NOMO-1 (cell line): ENCODE measurements around the gene EPHA10.

Source experiments
- DNase-seq, 2 experiments: peaks; one replicate each; lab custom pipeline; 2025; ENCODE audit not compliant: unreplicated experiment in 2 of 2; lab: John Stamatoyannopoulos, UW

Gene EPHA10

DNA sequence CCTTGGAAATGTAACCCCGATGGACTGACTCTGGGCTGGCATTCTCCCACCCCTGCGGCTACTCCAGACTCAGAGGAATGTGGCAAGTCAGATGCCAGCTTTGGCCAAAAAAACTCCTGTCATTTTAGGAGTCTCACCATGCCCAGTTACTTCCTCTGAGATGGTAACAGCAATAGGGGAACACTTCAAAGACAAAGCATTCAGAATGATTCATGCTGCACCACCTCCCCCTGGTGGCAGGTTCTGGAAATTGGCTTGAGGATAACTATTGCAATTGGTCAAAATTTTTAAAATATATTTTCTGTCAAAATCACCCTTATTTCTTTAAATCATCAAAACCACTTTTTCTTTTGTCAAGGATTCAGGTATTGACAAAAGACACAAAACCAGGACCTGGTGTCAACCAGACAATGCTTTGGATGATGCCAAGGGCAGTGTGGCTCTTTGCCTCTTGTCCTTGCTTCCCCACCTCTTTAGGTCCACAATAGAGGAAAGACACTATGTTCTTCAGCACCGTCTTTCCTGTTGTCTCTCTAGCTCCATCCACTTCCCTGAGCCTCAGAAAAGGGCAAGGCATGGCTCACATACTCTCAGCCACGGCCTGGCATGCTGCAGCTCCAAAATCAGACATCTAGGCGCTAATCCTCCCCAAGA lies 82.5 kb downstream of the EPHA10 start:
- DNase-seq, result peak; percentile 9 to 77

- no peak for DNase-seq
Observed at GRCh38 chr1:37680933-37681332, 84.0 kb downstream of the EPHA10 start.

DNA sequence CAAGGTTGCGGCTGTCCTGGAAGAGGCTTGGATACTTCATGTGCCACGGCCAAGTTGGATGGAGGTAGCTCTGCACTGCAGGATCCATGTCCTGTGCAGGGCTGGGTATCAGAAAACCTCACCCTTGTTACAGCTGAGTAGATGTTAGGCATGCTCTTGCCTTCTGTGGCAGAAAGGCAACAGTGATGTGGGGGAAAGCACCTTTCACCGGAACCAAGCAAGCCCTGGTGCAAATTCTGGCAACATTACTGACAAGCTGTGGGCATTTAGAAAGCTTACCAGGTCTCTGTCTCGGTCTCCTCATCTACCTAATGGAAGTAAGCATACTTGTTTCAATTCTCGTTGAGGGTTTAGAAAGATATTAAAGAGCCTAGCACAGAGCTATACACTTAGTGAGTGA lies 87.1 kb downstream of the EPHA10 start:
- no peak for DNase-seq

DNA sequence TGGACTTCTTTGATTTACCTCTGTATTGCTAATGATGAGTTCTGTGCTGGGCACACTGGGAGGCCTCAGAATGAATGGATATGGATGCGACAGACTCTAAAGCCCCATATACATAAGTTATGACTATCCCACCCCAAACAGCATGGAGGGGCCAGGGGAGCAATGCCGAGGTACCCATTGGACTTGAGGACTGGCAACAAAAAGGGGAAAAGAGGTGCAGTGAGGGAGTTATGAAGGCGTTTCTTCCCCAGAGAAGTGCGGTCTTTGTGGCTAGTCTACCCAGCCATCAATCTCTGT lies 87.8 kb downstream of the EPHA10 start:
- peak in 1 of 2 experiments; percentile 2 for DNase-seq

DNA sequence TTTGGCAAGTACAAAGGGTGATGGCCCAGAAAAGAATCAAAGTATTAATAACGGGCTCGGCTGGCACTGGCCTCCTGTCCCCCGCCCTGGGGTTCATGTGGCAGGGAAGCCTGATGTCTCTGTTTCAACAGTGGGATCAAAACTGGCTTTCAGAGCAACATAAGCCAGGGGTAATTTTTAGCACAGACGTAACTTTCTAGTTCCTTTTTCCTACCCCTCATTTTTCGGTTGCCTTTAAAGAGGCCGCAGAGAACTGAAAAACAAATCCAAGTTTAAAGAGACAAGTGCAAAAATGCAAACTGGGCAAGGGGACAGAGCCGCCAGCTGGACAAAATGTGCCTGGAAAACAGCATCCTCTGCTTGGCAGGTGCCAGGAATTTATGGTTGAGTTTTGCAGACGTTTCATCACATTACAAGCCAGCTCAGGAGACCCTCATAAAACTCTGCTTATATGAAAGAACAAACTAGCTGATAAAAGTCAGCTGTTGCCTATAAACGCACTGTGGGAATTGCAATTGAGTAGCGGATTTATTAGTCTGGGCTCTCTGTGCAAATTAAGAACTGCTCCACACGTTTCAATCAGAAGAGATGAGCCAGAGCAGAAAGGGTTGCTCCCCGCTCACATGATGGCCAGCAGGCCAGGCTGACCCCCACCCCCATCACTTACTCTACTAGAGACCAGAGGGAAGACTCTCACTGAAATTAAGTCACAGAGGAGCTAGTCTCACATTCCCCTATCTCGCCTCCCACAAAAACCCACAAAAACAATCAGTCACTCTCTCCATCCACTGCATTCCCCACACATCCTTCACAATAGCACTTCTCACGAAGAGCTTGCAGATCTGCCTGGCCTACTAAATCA lies 88.4 kb downstream of the EPHA10 start:
- peak; percentile 62 to 81 for DNase-seq

DNA sequence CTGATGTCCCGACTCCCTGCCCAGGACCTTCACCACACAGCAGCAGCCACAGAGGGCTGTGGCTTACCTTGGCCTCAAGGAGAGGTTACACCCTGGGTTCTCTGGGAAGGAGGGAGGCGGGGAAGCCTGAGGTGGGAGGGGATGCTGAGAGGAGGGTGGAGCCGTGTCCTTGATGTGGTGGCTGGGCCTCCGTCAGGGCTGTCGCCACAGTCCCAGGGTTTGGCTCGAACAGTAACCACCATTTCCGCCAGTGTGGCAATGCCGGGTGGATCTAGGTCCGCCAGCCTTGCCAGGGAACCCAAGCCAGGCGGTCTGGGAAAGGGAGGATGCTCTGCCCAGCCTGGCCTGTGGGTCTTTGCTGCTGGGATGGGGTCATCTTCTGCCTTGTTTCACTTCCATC lies 91.0 kb downstream of the EPHA10 start:
- no peak for DNase-seq

GRCh38 chr1:37672136-37672870 lies 92.6 kb downstream of the EPHA10 start:
- no peak for DNase-seq

- DNase-seq, result no peak
Observed at GRCh38 chr1:37671261-37671660, 93.7 kb downstream of the EPHA10 start.

GRCh38 chr1:37670133-37670532 lies 94.8 kb downstream of the EPHA10 start:
- DNase-seq, result no peak

GRCh38 chr1:37667023-37667671 lies 97.8 kb downstream of the EPHA10 start:
- no peak for DNase-seq

DNA sequence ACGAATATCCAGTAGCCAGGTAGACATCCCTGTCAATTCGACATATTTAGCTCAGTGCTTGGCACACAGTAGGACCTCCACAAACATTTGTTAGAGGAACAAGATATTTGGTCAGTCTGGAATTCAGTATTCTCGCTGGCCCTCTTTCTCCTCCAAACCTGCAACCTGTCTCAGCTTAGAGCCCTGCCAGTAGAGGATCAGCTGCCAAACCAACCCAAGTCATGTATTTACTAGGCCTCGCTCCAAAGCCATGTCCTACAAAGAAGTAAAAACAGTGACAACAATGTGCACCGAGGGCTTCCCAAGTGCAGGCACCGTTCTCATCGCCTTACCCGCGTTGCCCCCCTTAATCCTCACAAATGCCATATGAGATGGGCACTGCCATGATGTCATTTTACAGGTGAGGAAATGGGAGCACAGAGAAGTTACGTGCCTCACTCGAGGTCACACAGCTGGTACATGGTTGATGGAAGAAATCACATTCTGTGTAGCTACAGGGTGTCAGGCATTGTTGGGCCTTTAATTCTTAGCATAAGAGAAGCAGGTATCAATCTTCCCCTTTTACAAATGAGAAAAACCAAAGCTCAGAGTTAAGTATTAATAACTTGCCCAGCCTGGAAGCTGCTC lies 98.6 kb downstream of the EPHA10 start:
- DNase-seq, result no peak
